ENCODE measurements around the gene ADARB1. TPM values are rescaled to one million over a fixed set of nuclear protein-coding genes. Genes with fewer than 3 reads are reported as not detected.
"Not testable (repeated sequence)": the region's sequence is repeated elsewhere in the genome, so short reads cannot be mapped to it uniquely, and the experiment has no call there.

ADARB1 gene
- total RNA-seq, 4 donors from 2014 or later = 107 to 231 (median 201) TPM

DNA sequence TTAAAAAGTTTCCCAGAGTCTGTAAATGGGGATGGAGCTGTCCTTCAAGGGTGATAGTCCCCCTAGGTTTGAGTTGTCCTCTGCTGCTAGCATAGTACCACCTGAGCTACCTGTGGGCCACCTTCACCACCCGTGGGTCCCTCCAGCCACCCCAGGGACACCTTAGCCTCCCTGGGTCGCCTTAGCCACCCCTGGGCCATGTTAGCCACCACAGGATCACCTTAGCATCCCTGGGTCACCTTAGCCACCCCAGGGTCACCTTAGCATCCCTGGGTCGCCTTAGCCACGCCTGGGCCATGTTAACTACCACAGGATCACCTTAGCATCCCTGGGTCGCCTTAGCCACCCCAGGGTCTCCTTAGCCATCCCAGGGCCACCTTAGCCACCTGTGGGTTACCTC lies 67.1 kb downstream of the ADARB1 start:
- intact Hi-C loops (cut with DNase I) = no loop called here
- Histone ChIP-seq H3K27ac (replicated peaks in 1 of 4) (peak overlapping the region in 2 of 4 donors; percentile 25 to 41), H3K27me3 (no peaks in the 10 kb centered on the region), H3K36me3 (peaks cover 14 to 40% (median 23%) of the 10 kb centered on the region in 4 donors), H3K9me3 (no peaks in the 10 kb centered on the region), H3K4me3 (no peak overlapping the region), H3K4me1 (peaks cover 4 to 65% (median 61%) of the 10 kb centered on the region in 4 donors)
- no peak for DNase-seq (ENCODE audit: extremely low spot score)
- WGBS = 91% methylated on average over 5 of the region's 5 CpGs
- TF ChIP-seq POLR2A (IDR thresholded peaks at IDR 0.05; ENCODE audit: low read depth) = no peak
- TF ChIP-seq EP300 (IDR thresholded peaks at IDR 0.05) = no peak
- TF ChIP-seq, protein P1, sequence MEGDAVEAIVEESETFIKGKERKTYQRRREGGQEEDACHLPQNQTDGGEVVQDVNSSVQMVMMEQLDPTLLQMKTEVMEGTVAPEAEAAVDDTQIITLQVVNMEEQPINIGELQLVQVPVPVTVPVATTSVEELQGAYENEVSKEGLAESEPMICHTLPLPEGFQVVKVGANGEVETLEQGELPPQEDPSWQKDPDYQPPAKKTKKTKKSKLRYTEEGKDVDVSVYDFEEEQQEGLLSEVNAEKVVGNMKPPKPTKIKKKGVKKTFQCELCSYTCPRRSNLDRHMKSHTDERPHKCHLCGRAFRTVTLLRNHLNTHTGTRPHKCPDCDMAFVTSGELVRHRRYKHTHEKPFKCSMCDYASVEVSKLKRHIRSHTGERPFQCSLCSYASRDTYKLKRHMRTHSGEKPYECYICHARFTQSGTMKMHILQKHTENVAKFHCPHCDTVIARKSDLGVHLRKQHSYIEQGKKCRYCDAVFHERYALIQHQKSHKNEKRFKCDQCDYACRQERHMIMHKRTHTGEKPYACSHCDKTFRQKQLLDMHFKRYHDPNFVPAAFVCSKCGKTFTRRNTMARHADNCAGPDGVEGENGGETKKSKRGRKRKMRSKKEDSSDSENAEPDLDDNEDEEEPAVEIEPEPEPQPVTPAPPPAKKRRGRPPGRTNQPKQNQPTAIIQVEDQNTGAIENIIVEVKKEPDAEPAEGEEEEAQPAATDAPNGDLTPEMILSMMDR (IDR thresholded peaks at IDR 0.05) = no peak
- no peak for TF ChIP-seq POLR2AphosphoS5 (IDR thresholded peaks at IDR 0.05)

DNA sequence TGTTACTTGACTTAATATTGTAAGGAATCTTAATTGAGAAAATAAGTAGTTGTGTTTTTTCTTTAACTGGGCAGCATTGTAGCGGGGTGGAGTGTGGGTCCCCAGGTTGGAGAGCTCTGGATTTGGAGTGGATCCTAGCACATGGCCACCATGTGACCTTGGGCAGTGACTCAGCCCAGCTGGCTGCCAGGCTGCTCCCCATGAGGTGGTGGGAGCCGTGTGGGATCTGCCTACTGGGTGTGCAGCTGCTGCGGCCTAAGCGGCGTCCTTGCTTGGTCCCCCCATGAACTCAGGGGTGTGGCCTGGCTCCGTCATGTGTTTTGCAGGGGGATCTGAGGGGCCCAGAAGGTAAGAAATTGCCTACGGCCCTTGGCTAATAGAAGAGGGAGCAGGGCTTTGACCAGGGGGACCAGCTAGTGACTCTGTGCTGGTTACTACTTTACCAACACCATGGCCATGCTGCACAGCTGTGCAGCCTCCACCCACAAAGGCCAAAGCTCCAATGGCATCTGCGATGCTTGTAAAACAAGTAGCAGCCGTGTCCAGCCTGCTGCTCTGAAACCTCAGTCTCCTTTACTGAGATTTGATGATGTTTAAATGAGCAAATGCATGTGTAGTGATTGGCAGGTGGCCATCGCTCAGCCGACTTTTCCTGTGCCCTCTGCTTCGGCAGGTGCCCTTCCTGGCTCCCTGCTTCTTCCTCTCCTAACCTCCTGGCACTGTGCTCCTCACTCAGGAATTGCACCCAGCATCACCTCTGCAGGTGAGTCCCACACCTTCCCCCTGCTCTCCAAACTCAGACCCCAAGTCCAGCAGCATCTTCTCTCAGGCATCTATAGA lies 68.3 kb downstream of the ADARB1 start:
- intact Hi-C loops (cut with DNase I) = no loop called here
- Histone ChIP-seq H3K27ac (replicated peaks in 1 of 4) (peak overlapping the region in 2 of 4 donors; percentile 25 to 38), H3K27me3 (no peaks in the 10 kb centered on the region), H3K36me3 (peaks cover 18 to 52% (median 27%) of the 10 kb centered on the region in 4 donors), H3K4me3 (no peak overlapping the region), H3K4me1 (peaks cover 4 to 58% (median 49%) of the 10 kb centered on the region in 4 donors), H3K9me3 (no peaks in the 10 kb centered on the region)
- 78% methylated on average over 8 of the region's 12 CpGs for WGBS
- DNase-seq (ENCODE audit: extremely low spot score) = no peak
- TF ChIP-seq POLR2AphosphoS5 (IDR thresholded peaks at IDR 0.05) (no peak), EP300 (IDR thresholded peaks at IDR 0.05) (no peak), POLR2A (IDR thresholded peaks at IDR 0.05; ENCODE audit: low read depth) (no peak)
- TF ChIP-seq, protein P1 (IDR thresholded peaks at IDR 0.05) = no peak

DNA sequence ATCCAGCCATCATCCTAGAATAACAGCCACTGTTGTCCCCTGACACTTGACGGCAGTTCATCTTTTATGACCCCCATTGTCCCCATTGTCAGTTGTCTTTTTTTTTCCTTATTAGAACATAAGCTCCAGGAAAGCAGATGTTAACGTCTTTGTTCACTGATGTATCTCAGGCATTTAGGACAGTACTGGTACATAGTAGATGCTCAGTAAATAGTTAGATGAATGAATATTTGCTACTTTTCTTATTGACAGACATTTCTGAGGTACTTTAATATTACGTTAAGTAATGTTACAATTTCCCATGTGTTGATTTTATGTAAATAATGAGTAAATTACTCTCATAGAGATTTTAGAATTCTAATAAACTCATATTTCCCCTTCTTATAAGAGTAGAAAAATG lies 69.5 kb downstream of the ADARB1 start:
- Histone ChIP-seq H3K36me3 (peaks cover 21 to 59% (median 35%) of the 10 kb centered on the region in 4 donors), H3K9me3 (no peaks in the 10 kb centered on the region), H3K27ac (replicated peaks in 1 of 4) (no peak overlapping the region), H3K4me1 (peaks cover 4 to 58% (median 38%) of the 10 kb centered on the region in 4 donors), H3K4me3 (no peak overlapping the region), H3K27me3 (no peaks in the 10 kb centered on the region)
- intact Hi-C loops (cut with DNase I) = no loop called here
- TF ChIP-seq, protein P1 (IDR thresholded peaks at IDR 0.05) = no peak
- TF ChIP-seq POLR2A (IDR thresholded peaks at IDR 0.05; ENCODE audit: low read depth) (no peak), EP300 (IDR thresholded peaks at IDR 0.05) (no peak), POLR2AphosphoS5 (IDR thresholded peaks at IDR 0.05) (no peak)
- DNase-seq (ENCODE audit: extremely low spot score) = no peak
- 95% methylated on average over 3 of the region's 3 CpGs for WGBS

DNA sequence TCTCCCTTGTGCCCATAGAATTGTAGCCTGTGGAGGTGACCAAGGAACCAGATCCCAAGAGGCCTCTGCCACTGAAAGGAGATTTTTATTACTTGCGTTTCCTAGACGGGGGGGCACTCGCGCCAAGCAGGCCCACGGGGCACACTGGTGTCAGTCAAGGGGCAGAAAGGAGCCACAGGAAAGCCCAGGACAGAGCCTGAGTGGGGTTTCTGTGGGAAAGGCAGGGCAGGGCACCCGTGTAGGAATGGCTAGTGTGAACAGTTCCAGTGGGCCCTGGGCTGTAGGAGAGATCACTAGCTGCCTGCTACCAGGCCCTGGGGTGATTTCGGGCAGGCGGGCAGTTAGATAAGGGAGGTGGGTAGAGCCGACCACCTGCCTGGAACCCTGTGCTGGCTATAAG lies 70.8 kb downstream of the ADARB1 start:
- DNase-seq (ENCODE audit: extremely low spot score) = no peak
- intact Hi-C loops (cut with DNase I) = no loop called here
- H3K36me3 ChIP-seq = peaks cover 21 to 67% (median 37%) of the 10 kb centered on the region in 4 donors

DNA sequence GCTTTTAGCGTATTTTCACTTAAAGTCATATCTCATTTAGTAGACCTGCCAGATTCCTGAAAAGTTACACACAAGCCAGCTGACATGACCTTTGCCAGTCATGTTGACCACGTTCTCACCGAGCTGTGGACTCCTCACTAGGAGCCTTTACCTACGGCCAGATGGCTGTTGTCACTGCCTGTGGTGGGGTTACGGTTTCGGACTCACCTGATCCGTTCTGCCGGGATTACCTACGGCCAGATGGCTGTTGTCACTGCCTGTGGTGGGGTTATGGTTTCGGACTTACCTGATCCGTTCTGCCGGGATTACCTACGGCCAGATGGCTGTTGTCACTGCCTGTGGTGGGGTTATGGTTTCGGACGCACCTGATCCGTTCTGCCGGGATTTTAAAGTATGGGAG lies 71.5 kb downstream of the ADARB1 start:
- H3K4me3 ChIP-seq; H3K27ac ChIP-seq (replicated peaks in 1 of 4); intact Hi-C loops (cut with DNase I); H3K27me3 ChIP-seq; DNase-seq (ENCODE audit: extremely low spot score); H3K9me3 ChIP-seq: not testable (repeated sequence)
- Histone ChIP-seq H3K36me3 (peaks cover 21 to 67% (median 37%) of the 10 kb centered on the region in 4 donors), H3K4me1 (peaks cover 4 to 46% (median 30%) of the 10 kb centered on the region in 4 donors)
- WGBS = 92% methylated on average over 17 of the region's 17 CpGs

More for the DNA sequence above, 70.8 kb downstream of the ADARB1 start:
- peaks cover 4 to 48% (median 29%) of the 10 kb centered on the region in 4 donors for H3K4me1 ChIP-seq
- no peak overlapping the region for H3K27ac ChIP-seq (replicated peaks in 1 of 4)
- H3K27me3 ChIP-seq = no peaks in the 10 kb centered on the region
- WGBS = 93% methylated on average over 9 of the region's 9 CpGs
- H3K4me3 ChIP-seq = no peak overlapping the region
- no peaks in the 10 kb centered on the region for H3K9me3 ChIP-seq
- TF ChIP-seq POLR2AphosphoS5 (IDR thresholded peaks at IDR 0.05) (no peak), EP300 (IDR thresholded peaks at IDR 0.05) (no peak), POLR2A (IDR thresholded peaks at IDR 0.05; ENCODE audit: low read depth) (no peak)
- TF ChIP-seq, protein P1 (IDR thresholded peaks at IDR 0.05) = no peak
